HL-60 (cell line): Measurements from ENCODE around the gene JMJD4.

Experiments used
- GABPA ChIP-seq: IDR thresholded peaks from 2 replicates; pipeline ENCODE4 v1.6.1; 2012; ENCODE audit warnings: low read depth
- POLR2AphosphoS5 ChIP-seq: IDR thresholded peaks from 2 replicates; pipeline ENCODE4 v1.6.1; 2012; ENCODE audit warnings: low read depth
- TF ChIP-seq, protein P1 (sequence below): IDR thresholded peaks from one replicate; pipeline ENCODE4 v1.5.1; 2011; ENCODE audit warnings: low read length, control low read depth, inconsistent platforms; ENCODE audit not compliant: insufficient read depth
- TF ChIP-seq, protein P2 (sequence below): IDR thresholded peaks from 2 replicates; pipeline ENCODE4 v1.6.1; 2012; ENCODE audit warnings: low read depth; ENCODE audit not compliant: insufficient replicate concordance

DNA sequence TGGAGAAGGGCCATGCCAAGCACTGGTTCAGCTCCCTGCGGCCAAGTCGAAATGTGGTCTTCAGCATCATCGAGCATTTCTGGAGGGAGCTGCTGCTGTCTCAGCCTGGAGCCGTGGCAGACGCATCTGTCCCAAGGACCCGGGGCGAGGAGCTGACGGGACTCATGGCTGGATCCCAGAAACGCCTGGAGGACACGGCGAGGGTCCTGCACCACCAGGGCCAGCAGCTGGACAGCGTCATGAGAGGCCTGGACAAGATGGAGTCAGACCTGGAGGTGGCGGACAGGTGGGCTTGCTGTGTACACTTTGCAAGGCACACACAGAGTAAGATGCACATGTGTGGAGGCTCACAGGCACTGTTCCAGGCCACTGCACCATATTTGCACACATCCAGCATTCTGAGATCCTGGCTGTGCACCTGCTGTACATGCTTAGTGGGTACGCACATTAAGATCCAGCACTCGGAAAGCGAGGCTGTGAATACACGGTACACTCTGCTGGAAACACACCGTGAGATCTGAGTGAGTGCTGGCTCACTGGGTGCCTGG lies 12.9 kb upstream of the JMJD4 start:
- TF ChIP-seq, protein P1, sequence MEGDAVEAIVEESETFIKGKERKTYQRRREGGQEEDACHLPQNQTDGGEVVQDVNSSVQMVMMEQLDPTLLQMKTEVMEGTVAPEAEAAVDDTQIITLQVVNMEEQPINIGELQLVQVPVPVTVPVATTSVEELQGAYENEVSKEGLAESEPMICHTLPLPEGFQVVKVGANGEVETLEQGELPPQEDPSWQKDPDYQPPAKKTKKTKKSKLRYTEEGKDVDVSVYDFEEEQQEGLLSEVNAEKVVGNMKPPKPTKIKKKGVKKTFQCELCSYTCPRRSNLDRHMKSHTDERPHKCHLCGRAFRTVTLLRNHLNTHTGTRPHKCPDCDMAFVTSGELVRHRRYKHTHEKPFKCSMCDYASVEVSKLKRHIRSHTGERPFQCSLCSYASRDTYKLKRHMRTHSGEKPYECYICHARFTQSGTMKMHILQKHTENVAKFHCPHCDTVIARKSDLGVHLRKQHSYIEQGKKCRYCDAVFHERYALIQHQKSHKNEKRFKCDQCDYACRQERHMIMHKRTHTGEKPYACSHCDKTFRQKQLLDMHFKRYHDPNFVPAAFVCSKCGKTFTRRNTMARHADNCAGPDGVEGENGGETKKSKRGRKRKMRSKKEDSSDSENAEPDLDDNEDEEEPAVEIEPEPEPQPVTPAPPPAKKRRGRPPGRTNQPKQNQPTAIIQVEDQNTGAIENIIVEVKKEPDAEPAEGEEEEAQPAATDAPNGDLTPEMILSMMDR: no peak
- TF ChIP-seq POLR2AphosphoS5: no peak
- TF ChIP-seq GABPA: no peak
- TF ChIP-seq, protein P2, sequence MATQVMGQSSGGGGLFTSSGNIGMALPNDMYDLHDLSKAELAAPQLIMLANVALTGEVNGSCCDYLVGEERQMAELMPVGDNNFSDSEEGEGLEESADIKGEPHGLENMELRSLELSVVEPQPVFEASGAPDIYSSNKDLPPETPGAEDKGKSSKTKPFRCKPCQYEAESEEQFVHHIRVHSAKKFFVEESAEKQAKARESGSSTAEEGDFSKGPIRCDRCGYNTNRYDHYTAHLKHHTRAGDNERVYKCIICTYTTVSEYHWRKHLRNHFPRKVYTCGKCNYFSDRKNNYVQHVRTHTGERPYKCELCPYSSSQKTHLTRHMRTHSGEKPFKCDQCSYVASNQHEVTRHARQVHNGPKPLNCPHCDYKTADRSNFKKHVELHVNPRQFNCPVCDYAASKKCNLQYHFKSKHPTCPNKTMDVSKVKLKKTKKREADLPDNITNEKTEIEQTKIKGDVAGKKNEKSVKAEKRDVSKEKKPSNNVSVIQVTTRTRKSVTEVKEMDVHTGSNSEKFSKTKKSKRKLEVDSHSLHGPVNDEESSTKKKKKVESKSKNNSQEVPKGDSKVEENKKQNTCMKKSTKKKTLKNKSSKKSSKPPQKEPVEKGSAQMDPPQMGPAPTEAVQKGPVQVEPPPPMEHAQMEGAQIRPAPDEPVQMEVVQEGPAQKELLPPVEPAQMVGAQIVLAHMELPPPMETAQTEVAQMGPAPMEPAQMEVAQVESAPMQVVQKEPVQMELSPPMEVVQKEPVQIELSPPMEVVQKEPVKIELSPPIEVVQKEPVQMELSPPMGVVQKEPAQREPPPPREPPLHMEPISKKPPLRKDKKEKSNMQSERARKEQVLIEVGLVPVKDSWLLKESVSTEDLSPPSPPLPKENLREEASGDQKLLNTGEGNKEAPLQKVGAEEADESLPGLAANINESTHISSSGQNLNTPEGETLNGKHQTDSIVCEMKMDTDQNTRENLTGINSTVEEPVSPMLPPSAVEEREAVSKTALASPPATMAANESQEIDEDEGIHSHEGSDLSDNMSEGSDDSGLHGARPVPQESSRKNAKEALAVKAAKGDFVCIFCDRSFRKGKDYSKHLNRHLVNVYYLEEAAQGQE: no peak
